NCI-H1436 treated with DMSO at 0.1 percent for 48 hours (cell line): ENCODE data around the gene CTPS2.
"Not testable (repeated sequence)": the region's sequence is repeated elsewhere in the genome, so short reads cannot be mapped to it uniquely, and the experiment has no call there.

Experiments
- DNase-seq: peaks from one replicate; lab custom pipeline; 2025; lab: John Stamatoyannopoulos, UW

CTPS2 gene

DNA sequence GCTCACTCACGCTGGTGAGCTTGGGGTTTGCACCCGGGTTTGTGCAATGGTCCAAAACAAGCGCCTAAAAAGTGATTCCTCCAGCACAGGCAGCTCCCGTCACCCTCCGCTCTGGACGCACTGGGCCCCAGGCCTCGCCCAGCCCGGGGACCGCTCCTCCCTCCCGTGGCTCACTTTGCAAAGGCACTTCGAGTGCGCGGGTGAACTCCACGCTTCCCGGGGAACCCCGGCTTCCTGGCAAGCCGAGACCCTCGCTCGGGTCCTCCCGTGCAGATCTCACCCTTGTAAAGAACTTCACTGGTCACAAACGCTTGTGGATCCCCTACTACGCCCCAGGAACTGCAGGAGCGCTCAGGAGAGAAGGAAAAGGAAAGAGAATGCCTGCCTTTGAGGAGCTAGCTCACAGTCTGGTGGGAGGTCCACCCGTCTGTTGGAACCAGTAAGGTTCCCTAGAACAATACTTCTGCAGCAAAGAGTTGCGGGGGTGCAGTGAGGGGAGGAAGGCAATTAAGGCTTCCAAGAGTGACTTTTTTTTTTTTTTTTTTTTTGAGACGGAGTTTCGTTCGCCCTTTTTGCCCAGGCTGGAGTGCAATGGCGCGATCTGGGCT lies at the start of gene CTPS2:
Gene CTPS2 (minus strand): TSS at position 122 of the 608 bp plus-strand sequence. CDS start 9,767 bp downstream, outside the sequence.
- DNase-seq, result no peak

DNA sequence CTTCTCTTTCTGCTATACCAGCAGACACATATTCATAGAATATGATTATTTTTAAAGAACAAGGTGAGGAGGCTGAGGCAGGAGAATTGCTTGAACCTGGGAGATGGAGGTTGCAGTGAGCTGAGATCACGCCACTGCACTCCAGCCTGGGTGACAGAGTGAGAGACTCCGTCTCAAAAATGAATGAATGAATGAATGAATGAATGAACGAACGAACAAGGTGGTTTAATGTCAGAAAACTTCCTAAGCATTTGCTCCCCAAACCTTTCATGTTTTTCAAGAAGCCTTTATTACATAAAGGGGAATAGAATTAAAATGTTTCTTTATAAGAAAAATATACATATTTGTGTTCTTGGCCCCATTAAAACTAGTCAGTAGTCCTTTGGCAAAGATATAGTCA lies 49.0 kb upstream of the CTPS2 start:
- not testable (repeated sequence) for DNase-seq

GRCh38 chrX:16756724-16757123 lies 44.3 kb upstream of the CTPS2 start:
- DNase-seq, result peak; percentile 17

GRCh38 chrX:16754019-16754418 lies 41.5 kb upstream of the CTPS2 start:
- DNase-seq, result no peak

DNA sequence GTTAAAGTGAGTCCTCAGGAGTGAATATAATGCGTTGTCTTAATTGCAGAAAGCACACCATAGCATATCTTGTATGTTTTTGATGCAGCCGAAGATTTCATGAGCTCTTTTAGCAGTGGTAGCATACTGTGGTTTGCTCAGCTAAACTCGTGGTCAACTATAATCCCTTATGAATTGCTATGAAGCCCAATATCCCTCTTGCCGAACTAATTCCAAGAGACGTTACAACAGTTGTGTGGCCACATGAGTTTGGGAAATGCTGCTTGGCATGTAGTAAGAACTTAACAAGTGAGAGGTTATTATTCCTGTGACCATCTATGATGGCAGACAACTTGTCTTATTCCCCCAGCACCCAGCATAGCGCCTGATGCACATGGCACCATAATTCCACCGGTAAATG lies 37.7 kb upstream of the CTPS2 start:
- DNase-seq, result no peak

GRCh38 chrX:16748425-16748824 lies 36.0 kb upstream of the CTPS2 start:
- no peak for DNase-seq

DNA sequence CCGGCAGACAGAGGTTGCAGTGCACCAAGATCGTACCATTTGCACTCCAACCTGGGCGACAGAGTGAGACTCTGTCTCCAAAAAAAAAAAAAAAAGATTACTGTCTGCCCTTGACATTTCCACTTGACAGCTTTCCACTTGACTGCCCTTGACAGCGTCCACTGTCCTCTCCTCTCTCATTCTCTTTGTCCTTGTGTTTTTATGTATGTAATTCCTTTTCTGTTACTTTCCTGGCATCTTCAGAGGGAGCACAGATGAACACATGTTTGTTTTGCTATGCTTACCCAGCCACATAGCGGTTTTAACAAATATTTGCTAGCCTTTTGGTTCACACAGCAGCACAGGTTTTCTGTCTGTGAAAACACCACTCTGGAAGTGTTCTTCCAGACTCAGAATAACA lies 33.2 kb upstream of the CTPS2 start:
- no peak for DNase-seq

- DNase-seq, result no peak
Measured at GRCh38 chrX:16745102-16745501, 32.6 kb upstream of the CTPS2 start.

DNA sequence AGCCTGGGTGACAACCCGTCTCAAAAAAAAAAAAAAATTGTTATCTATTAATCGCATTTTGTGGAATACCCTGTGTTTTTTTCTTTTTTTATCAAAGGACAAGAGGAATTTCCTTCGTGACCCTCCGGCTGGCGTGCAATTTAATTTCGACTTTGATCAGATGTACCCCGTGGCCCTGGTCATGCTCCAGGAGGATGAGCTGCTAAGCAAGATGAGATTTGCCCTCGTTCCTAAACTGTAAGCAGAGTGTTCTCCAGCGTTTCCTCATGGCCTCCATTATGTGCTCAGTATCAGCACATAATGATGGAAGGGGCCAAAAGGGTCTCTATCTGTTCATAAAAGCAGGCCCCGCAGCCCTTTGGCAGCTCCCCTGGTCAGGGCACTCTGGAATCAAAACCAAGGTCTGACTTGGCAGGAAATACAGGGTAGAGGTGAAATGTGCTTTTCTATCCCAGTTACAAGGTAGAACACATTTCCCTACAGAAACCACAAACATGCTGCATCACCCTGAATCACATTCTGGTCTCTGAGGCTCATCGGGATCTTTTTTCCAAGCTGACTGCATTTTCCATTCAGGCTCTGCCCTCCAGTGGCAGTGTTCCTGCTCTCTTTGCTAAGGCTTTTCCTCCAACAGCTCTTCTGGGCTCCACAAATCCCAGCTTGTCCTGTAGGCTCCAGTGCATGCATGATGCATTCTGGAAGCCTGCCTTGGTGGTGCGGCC lies 31.3 kb upstream of the CTPS2 start:
- no peak for DNase-seq

DNA sequence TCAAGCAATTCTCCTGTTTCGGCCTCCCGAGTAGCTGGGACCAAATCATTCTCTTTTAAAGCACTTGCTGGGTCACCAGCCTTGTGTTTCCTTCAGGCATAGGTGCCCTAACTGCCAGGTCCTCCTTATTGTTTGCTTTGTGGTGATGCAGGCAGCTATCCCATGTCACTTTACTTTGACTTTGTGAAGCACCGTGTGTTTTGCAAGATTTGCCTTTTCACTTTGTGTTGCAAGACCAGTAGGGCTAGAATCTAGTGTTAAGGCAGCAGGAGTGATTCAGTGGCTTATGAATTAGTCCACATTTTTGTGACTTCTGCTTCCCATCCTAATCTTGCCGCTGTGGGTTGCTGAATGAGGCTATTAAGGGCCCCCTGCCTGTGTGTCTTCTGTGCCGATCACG lies 27.1 kb upstream of the CTPS2 start:
- DNase-seq, result no peak

DNA sequence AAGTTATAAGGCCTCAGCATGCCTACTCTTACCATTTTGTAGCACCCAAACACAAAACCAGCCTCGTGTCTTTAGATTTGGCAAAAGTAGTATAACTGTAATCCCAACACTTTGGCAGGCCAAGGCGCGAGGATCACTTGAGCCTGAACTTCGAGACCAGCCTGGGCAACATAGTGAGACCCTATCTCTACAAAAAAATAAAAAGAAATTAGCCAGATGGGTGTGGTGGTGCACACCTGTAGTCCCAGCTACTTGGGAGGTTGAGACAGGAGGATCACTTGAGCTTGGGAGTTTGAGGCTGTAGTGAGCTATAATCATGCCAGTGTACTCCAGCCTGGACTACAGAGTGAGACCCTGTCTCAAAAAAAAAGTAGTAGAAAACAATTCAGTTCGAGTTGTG lies 24.6 kb upstream of the CTPS2 start:
- DNase-seq, result no peak

GRCh38 chrX:16733013-16733412 lies 20.5 kb upstream of the CTPS2 start:
- DNase-seq, result no peak

DNA sequence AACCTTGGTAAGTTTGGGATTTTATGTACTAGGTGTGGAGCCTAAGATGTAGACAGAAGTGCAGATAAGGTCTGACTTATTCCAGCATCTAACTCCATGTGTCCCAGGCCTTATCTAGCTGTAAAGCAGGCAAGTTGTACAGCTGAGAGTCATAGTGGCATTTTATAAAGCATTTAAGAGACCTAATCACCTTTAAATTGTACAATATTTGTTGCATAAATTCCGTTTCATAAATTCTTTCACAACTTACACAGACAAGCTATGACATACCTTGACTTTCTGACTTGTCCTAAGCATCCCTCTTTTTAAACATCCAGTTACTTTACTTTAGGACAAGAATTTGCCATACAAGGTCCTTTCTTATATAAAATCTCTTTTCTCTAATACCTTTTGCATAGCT lies 18.0 kb upstream of the CTPS2 start:
- no peak for DNase-seq

- no peak for DNase-seq
Measured at GRCh38 chrX:16727637-16728036, 15.2 kb upstream of the CTPS2 start.

GRCh38 chrX:16726347-16726988 lies 14.0 kb upstream of the CTPS2 start:
- not testable (repeated sequence) for DNase-seq

GRCh38 chrX:16725072-16725471 lies 12.6 kb upstream of the CTPS2 start:
- DNase-seq, result no peak

DNA sequence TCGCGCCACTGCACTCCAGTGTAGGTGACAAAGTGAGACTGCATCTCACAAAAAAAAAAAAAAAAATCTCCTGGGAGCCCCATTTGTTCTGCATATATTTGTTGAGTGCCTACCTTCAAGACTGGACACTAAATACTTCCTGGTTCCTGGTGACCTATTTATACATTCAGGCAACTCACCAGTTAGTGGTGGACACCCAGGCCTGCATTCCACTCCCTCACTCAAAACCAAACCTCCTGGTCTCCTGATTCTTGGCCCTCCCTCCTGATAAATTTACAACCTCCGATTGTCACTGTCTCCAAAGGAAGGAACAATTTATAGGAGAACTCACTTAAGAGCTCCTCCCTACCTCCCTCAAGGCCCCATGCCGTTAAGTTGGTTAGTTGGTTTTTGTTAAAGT lies 10.0 kb upstream of the CTPS2 start:
- no peak for DNase-seq

DNA sequence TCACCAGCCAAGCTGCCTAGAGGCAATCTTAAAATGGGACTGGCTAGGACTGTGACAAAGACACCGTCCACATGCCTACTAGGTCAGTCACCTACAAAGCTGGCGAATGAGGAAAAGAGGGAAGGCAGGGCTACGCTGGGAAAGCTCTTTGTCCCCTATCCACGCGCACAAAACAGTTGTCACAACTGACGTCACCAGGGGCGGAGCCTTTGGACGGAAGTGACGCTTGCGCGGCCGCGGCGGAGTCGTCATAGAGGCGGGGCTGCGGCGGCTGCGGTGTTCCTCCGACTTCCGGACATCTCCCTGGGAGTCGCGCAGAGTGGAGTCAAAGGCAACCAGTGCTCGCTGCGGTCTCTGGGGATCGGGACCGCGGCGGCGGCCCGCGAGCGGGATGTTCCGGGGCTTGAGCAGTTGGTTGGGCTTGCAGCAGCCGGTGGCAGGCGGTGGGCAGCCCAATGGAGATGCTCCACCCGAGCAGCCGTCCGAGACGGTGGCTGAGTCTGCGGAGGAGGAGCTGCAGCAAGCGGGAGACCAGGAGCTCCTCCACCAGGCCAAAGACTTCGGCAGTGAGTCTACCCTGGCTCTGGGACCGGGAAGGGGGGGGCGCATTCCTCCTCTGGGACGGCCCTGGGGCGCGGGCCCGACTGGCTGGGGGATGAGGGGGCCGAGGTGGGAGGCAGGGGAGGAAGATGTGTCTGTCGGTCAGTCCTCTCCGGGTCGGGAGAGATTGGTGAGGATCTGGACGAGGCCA lies 7.0 kb upstream of the CTPS2 start, which contains the start of gene SYAP1:
Gene SYAP1 (plus strand): TSS at position 279 of the 751 bp plus-strand sequence. CDS start 113 bp downstream, at position 392.
- peak; percentile 51 for DNase-seq

DNA sequence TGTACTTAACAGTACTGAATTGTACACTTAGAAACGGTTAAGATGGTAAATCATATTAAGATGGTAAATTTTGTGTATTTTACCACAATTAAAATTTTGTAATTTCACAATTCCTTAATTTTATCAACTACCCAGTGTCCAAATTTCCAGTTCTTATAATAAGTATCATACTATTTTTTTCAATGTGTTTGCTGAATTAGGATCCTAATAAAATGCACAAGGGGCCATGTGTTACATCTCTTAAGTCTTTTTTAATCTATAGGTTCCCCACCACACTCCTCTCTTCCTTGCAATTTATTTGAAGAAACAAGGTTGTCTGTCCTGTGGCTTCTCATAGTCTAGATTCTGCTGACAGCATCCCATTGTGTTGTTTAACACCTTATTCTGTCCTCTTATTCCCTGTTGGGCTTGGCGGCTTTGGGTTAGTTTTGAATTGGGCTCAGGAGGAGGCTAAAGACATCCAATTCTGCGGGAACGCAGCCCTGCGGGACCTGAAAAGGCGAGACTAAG lies 6.4 kb upstream of the CTPS2 start:
- DNase-seq, result no peak

GRCh38 chrX:16716451-16716850 lies 4.0 kb upstream of the CTPS2 start:
- not testable (repeated sequence) for DNase-seq

DNA sequence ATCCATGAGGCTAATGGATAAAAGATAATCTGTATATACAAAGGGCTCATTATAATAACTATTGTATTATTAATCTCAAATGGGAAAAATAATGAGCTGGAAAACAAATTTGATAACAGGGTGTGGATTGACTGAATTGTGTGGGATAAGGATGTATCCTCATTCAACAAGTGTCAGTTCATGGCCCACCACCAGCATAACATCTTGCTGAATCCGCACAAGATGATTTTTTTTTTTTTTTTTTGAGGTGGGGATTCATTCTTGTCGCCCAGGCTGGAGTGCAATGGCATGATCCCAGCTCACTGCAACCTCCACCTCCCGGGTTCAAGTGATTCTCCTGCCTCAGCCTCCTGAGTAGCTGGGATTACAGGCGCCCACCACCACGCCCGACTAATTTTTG lies 3.2 kb upstream of the CTPS2 start:
- not testable (repeated sequence) for DNase-seq

- DNase-seq, result no peak
Measured at GRCh38 chrX:16714504-16714903, 2.0 kb upstream of the CTPS2 start.
